PC-3 (cell line): ENCODE data around the gene IPMK.

Source experiments
- EZH2 ChIP-seq: fragments of 300-600 bp; sonication (generic); IDR thresholded peaks from one replicate; pipeline ENCODE4 v1.6.1; 2017; ENCODE audit warnings: antibody characterized with exemption, mild to moderate bottlenecking, low read length; ENCODE audit not compliant: unreplicated experiment
- EZH2phosphoT487 ChIP-seq: fragments of 300-600 bp; sonication (generic); IDR thresholded peaks from 2 replicates; pipeline ENCODE4 v1.6.1; 2018; ENCODE audit warnings: mild to moderate bottlenecking, antibody characterized with exemption, low read length, borderline replicate concordance
- TF ChIP-seq, protein P1 (sequence below): fragments of 300-600 bp; sonication (generic); conservative IDR thresholded peaks from 2 replicates; pipeline ENCODE4 v1.5.1; 2017; ENCODE audit warnings: antibody characterized with exemption, low read depth, mild to moderate bottlenecking, low read length

DNA sequence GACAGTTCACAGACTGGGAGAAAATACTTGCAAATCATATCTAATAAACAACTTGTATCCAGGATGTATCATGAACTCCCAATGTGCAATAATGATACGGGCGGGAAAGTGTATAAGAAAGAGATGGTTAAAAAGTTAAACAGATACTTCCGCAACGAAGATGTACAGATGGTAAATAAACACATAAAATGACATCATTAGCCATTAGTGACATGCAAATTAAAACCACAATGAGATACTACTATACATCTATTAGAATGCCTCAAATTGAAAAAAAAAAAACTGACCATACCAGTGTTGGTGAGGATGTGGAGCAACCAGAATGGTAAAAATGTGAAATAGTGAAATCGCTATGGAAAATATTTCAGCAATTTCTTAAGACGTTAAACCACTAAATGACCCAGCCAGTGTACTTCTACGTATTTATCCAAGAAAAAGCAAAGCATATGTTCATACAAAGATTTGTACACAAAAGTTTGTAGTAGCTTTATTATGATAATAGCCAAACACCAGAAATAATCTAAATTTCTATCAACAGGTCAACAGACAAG, 83.5 kb downstream of the IPMK start:
- TF ChIP-seq EZH2 (no peak), EZH2phosphoT487 (no peak)
- TF ChIP-seq, protein P1, sequence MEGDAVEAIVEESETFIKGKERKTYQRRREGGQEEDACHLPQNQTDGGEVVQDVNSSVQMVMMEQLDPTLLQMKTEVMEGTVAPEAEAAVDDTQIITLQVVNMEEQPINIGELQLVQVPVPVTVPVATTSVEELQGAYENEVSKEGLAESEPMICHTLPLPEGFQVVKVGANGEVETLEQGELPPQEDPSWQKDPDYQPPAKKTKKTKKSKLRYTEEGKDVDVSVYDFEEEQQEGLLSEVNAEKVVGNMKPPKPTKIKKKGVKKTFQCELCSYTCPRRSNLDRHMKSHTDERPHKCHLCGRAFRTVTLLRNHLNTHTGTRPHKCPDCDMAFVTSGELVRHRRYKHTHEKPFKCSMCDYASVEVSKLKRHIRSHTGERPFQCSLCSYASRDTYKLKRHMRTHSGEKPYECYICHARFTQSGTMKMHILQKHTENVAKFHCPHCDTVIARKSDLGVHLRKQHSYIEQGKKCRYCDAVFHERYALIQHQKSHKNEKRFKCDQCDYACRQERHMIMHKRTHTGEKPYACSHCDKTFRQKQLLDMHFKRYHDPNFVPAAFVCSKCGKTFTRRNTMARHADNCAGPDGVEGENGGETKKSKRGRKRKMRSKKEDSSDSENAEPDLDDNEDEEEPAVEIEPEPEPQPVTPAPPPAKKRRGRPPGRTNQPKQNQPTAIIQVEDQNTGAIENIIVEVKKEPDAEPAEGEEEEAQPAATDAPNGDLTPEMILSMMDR, result no peak
